SK-N-SH (cell line): ENCODE measurements around the gene GABRG3. TPM values are rescaled to one million over a fixed set of nuclear protein-coding genes. Genes with fewer than 3 reads are reported as not detected.

Source experiments
- CTCF ChIA-PET: fragments of 300-600, 350-600 bp; formaldehyde crosslinking; extraction: SDS; loops from one replicate; lab custom pipeline; 2021; lab: Yijun Ruan, JAX
- POLR2A ChIA-PET: fragments of 350-600 bp; sonication (Branson Sonifier 250); formaldehyde crosslinking; extraction: SDS; loops from one replicate; lab custom pipeline; 2020; ENCODE audit warnings: antibody characterized with exemption, inconsistent platforms; lab: Yijun Ruan, JAX
- DNase-seq: peaks from one replicate; pipeline ENCODE4 v3.0.0; 2012
- H2AFZ ChIP-seq: fragments of 200-600 bp; sonication (generic); 2 replicates; pipeline ENCODE4 v1.8.1; 2016; ENCODE audit warnings: antibody characterized with exemption, mild to moderate bottlenecking, low read depth
- H3F3A ChIP-seq: fragments of 200-600 bp; sonication (generic); replicated peaks from 2 replicates; pipeline ENCODE3; 2016; ENCODE audit warnings: antibody characterized with exemption, mild to moderate bottlenecking; ENCODE audit not compliant: insufficient read depth
- H3K27ac ChIP-seq, 2 experiments: fragments of 200-500 bp in 1 of 2; fragments of 200-600 bp in 1 of 2; sonication (Bioruptor generic) in 1 of 2; sonication (generic), shearing (Covaris generic) in 1 of 2; 2 replicates each; pipeline versions ENCODE4 v1.5.1 to v1.6.1; 2014 to 2016; ENCODE audit warnings: low read depth in 2 of 2, inconsistent platforms in 1 of 2, low read length in 1 of 2, mild to moderate bottlenecking in 1 of 2, mixed read lengths in 1 of 2
- H3K27me3 ChIP-seq: fragments of 200-600 bp; sonication (generic), shearing (Covaris generic); 2 replicates; pipeline ENCODE4 v1.6.1; 2016; ENCODE audit warnings: mixed run types; ENCODE audit not compliant: insufficient read depth
- H3K36me3 ChIP-seq, 2 experiments: fragments of 200-500 bp in 1 of 2; fragments of 200-600 bp in 1 of 2; sonication (Bioruptor generic) in 1 of 2; sonication (generic) in 1 of 2; replicated peaks in 1 of 2; 2 replicates each; pipeline versions ENCODE3 to v1.5.1; 2014 to 2016; ENCODE audit warnings: low read length in 1 of 2, mild to moderate bottlenecking in 1 of 2; ENCODE audit not compliant: insufficient read depth in 2 of 2, control insufficient read depth in 1 of 2
- H3K4me1 ChIP-seq, 2 experiments: fragments of 200-500 bp in 1 of 2; fragments of 200-600 bp in 1 of 2; sonication (Bioruptor generic) in 1 of 2; sonication (generic), shearing (Covaris generic) in 1 of 2; 2 replicates each; pipeline versions ENCODE4 v1.5.1 to v1.6.1; 2014 to 2016; ENCODE audit warnings: low read depth in 1 of 2, low read length in 1 of 2, mixed run types in 1 of 2; ENCODE audit not compliant: insufficient read depth in 2 of 2, control insufficient read depth in 1 of 2
- H3K4me2 ChIP-seq: fragments of 200-600 bp; sonication (generic), shearing (Covaris generic); 2 replicates; pipeline ENCODE4 v1.6.1; 2017; ENCODE audit warnings: mixed run types
- H3K4me3 ChIP-seq, 2 experiments: fragments of 200-500 bp in 1 of 2; fragments of 200-600 bp in 1 of 2; sonication (Bioruptor generic) in 1 of 2; sonication (generic), shearing (Covaris generic) in 1 of 2; 2 replicates each; pipeline versions ENCODE4 v1.5.1 to v1.8.1; 2014 to 2016; ENCODE audit warnings: low read depth in 2 of 2, inconsistent platforms in 1 of 2, low read length in 1 of 2, mild to moderate bottlenecking in 1 of 2, mixed read lengths in 1 of 2, moderate library complexity in 1 of 2
- H3K79me2 ChIP-seq: fragments of 200-600 bp; sonication (generic); 2 replicates; pipeline ENCODE4 v1.8.1; 2017; ENCODE audit warnings: mild to moderate bottlenecking; ENCODE audit not compliant: insufficient read depth
- H3K9ac ChIP-seq: fragments of 200-600 bp; sonication (generic); 2 replicates; pipeline ENCODE4 v1.6.1; 2017; ENCODE audit warnings: mixed run types
- H3K9me2 ChIP-seq: fragments of 200-600 bp; sonication (generic); 2 replicates; pipeline ENCODE4 v1.6.1; 2017; ENCODE audit warnings: mixed run types
- H3K9me3 ChIP-seq: fragments of 200-600 bp; sonication (generic); 2 replicates; pipeline ENCODE4 v1.6.1; 2017; ENCODE audit warnings: mixed run types, mild to moderate bottlenecking, moderate library complexity
- H4K20me1 ChIP-seq: fragments of 200-600 bp; sonication (generic); 2 replicates; pipeline ENCODE4 v1.6.1; 2017; ENCODE audit warnings: mild to moderate bottlenecking, mixed run types; ENCODE audit not compliant: insufficient read depth
- EP300 ChIP-seq, 2 experiments: IDR thresholded peaks; 2 replicates each; pipeline versions ENCODE4 v1.4.0 to v1.6.1; 2012; ENCODE audit warnings: borderline replicate concordance in 1 of 2, low read depth in 1 of 2, low read length in 1 of 2
- FOSL2 ChIP-seq: IDR thresholded peaks from 2 replicates; pipeline ENCODE4 v1.4.0; 2012; ENCODE audit warnings: low read depth, mild to moderate bottlenecking, moderate library complexity, borderline replicate concordance
- FOXJ3 ChIP-seq: sonication (generic); formaldehyde crosslinking; IDR thresholded peaks from 2 replicates; pipeline ENCODE4 v1.5.1; 2020; ENCODE audit warnings: mild to moderate bottlenecking, missing genetic modification reagents
- GABPA ChIP-seq: IDR thresholded peaks from 2 replicates; pipeline ENCODE4 v1.4.0; 2012; ENCODE audit warnings: low read depth, mild to moderate bottlenecking
- MEF2A ChIP-seq: IDR thresholded peaks from 2 replicates; pipeline ENCODE4 v1.4.0; 2012; ENCODE audit warnings: low read depth, borderline replicate concordance
- MXI1 ChIP-seq: IDR thresholded peaks from 2 replicates; pipeline ENCODE4 v1.6.1; 2012; ENCODE audit warnings: mild to moderate bottlenecking, low read depth, low read length, improper control_type of control experiment
- POLR2AphosphoS5 ChIP-seq: IDR thresholded peaks from 2 replicates; pipeline ENCODE4 v1.6.1; 2012; ENCODE audit warnings: low read depth, low read length
- RAD21 ChIP-seq: IDR thresholded peaks from 2 replicates; pipeline ENCODE4 v1.6.1; 2012; ENCODE audit warnings: mild to moderate bottlenecking, low read length
- RCOR1 ChIP-seq: fragments of 150-350 bp; IDR thresholded peaks from 2 replicates; pipeline ENCODE4 v1.6.1; 2017; ENCODE audit warnings: antibody characterized with exemption, low read length
- RFX5 ChIP-seq: IDR thresholded peaks from 2 replicates; pipeline ENCODE4 v1.6.1; 2012; ENCODE audit warnings: mild to moderate bottlenecking, improper control_type of control experiment, low read length
- RXRA ChIP-seq: IDR thresholded peaks from 2 replicates; pipeline ENCODE4 v1.4.0; 2012; ENCODE audit warnings: low read depth, mild to moderate bottlenecking, borderline replicate concordance
- SIN3A ChIP-seq: IDR thresholded peaks from 2 replicates; pipeline ENCODE4 v1.6.1; 2012; ENCODE audit warnings: low read depth, mild to moderate bottlenecking, low read length, moderate library complexity, borderline replicate concordance
- SMC3 ChIP-seq: IDR thresholded peaks from 2 replicates; pipeline ENCODE4 v1.6.1; 2012; ENCODE audit warnings: low read depth, low read length, improper control_type of control experiment
- TCF12 ChIP-seq: IDR thresholded peaks from 2 replicates; pipeline ENCODE4 v1.4.0; 2012
- TEAD4 ChIP-seq: IDR thresholded peaks from 2 replicates; pipeline ENCODE4 v1.4.0; 2012; ENCODE audit warnings: mild to moderate bottlenecking, borderline replicate concordance; ENCODE audit not compliant: insufficient read depth
- WGBS: methylation state at CpG from one replicate; pipeline ENCODE4 v1.1.6; 2017; ENCODE audit warnings: low lambda C conversion rate; 5-methylcytosine and 5-hydroxymethylcytosine counted together
- polyA plus RNA-seq, 3 experiments: library from polyadenylated mRNA; depleted of rRNA; stranded (reverse); fragments of >200 nt; gene quantifications; 2 replicates each; pipeline ENCODE4 v1.2.3, GENCODE V29; 2012
- TF ChIP-seq, protein P1 (sequence below): fragments of 200-600 bp; sonication (generic); IDR thresholded peaks from 2 replicates; pipeline ENCODE4 v1.6.1; 2017; ENCODE audit warnings: antibody characterized with exemption, mild to moderate bottlenecking, moderate library complexity
- TF ChIP-seq, protein P2 (sequence below): IDR thresholded peaks from 2 replicates; pipeline ENCODE4; 2012
- TF ChIP-seq, protein P3 (sequence below): IDR thresholded peaks from 2 replicates; pipeline ENCODE4 v1.4.0; 2012; ENCODE audit warnings: low read depth, borderline replicate concordance
- TF ChIP-seq, protein P4 (sequence below): fragments of 150-350 bp; IDR thresholded peaks from 2 replicates; pipeline ENCODE4 v1.6.1; 2017; ENCODE audit warnings: antibody characterized with exemption, low read length, low read depth, borderline replicate concordance
- TF ChIP-seq, protein P5 (sequence below): IDR thresholded peaks from 2 replicates; pipeline ENCODE4 v1.4.0; 2012; ENCODE audit warnings: low read depth, borderline replicate concordance
- TF ChIP-seq, protein P6 (sequence below): fragments of 150-350 bp; IDR thresholded peaks from 2 replicates; pipeline ENCODE4 v1.6.1; 2016; ENCODE audit warnings: mild to moderate bottlenecking, low read depth, low read length

Gene GABRG3
- polyA plus RNA-seq, 1 of the 3 experiments (the other 2 are of a cell fraction) = not detected

DNA sequence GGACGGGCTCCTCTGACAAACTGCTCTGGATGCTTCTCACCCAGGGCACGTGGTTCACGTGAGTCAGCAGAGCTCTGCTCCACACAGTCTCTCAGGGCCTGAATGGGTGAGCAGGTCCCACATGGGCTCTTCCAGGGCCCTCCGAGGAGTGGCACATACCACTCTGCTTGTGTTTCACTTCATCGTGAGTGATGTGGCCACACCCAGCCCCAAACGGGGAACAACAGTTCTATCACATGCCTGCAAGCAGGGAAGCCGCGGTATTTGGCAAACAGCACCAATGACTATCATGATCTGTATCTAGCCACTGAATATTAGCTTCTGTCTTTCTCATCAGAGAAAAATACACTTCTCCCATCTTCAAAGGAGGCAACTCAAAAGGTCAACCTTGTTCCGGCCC is 352.8 kb downstream of the GABRG3 start (continued):
- no peak for TF ChIP-seq FOSL2

DNA sequence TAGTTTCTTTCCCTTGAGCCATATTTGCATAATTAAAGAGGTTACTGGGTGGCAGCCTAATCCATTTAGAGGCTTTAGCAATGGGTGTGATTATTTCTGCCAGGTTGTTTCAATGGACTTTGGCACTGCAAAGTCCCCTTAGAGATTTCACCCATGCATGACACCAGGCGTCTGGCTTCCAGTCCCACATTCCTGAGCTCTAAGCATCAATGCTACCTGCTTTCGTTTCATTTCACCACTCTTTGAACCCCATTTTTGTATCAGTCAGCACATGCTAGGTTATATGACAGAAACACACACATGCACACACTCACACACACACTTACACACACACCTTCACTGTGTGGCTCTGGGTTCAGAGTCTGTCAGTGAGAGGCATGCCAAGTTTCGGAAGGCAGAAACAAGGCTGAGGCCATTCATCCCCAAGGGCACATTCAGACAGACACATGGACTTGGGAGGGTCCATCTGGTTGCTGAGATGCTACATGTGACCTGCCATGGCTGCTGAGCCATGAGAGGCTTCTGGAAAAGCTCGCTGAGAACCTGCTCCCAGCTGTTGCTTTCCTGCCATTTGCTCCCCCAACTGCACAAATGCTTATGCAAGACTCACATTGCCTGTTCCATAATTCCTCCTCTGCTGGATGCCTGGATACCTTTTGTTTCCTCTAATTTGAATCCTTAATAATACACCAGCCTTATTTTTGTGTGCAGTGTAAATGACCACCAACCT is 354.1 kb downstream of the GABRG3 start:
- CTCF ChIA-PET = interaction anchor here (0.6 kb wide), 1 partner anchor 195 kb away, joined by 3 read pairs; no protein-coding TSS in a partner anchor
- no peak overlapping the region for H3K9ac ChIP-seq
- H3K9me3 ChIP-seq = 0 out of 2 replicates have a peak, but pooled peaks cover 4% of the 10 kb centered on the region
- H3K27ac ChIP-seq = no peak overlapping the region
- H4K20me1 ChIP-seq = no peaks in the 10 kb centered on the region
- WGBS = 37% methylated on average over 4 of the region's 4 CpGs
- no peak overlapping the region for H3K4me2 ChIP-seq
- peaks cover 0 to 6% of the 10 kb centered on the region in 2 experiments; a peak in 1 of 4 replicates for H3K4me1 ChIP-seq
- DNase-seq = no peak
- no peaks in the 10 kb centered on the region for H3K27me3 ChIP-seq
- POLR2A ChIA-PET = no interaction called here
- no peak overlapping the region for H3K4me3 ChIP-seq
- H3K36me3 ChIP-seq = no peaks in the 10 kb centered on the region
- H2AFZ ChIP-seq = no peak overlapping the region
- H3K9me2 ChIP-seq = no peaks in the 10 kb centered on the region
- TF ChIP-seq, protein P1, sequence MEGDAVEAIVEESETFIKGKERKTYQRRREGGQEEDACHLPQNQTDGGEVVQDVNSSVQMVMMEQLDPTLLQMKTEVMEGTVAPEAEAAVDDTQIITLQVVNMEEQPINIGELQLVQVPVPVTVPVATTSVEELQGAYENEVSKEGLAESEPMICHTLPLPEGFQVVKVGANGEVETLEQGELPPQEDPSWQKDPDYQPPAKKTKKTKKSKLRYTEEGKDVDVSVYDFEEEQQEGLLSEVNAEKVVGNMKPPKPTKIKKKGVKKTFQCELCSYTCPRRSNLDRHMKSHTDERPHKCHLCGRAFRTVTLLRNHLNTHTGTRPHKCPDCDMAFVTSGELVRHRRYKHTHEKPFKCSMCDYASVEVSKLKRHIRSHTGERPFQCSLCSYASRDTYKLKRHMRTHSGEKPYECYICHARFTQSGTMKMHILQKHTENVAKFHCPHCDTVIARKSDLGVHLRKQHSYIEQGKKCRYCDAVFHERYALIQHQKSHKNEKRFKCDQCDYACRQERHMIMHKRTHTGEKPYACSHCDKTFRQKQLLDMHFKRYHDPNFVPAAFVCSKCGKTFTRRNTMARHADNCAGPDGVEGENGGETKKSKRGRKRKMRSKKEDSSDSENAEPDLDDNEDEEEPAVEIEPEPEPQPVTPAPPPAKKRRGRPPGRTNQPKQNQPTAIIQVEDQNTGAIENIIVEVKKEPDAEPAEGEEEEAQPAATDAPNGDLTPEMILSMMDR = no peak
- no peak for TF ChIP-seq TCF12
- TF ChIP-seq RAD21 = no peak
- TF ChIP-seq, protein P2, sequence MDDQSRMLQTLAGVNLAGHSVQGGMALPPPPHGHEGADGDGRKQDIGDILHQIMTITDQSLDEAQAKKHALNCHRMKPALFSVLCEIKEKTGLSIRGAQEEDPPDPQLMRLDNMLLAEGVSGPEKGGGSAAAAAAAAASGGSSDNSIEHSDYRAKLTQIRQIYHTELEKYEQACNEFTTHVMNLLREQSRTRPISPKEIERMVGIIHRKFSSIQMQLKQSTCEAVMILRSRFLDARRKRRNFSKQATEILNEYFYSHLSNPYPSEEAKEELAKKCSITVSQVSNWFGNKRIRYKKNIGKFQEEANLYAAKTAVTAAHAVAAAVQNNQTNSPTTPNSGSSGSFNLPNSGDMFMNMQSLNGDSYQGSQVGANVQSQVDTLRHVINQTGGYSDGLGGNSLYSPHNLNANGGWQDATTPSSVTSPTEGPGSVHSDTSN = no peak
- no peak for TF ChIP-seq TEAD4
- no peak for TF ChIP-seq SIN3A
- TF ChIP-seq MEF2A = no peak
- TF ChIP-seq POLR2AphosphoS5 = no peak
- TF ChIP-seq, protein P3, sequence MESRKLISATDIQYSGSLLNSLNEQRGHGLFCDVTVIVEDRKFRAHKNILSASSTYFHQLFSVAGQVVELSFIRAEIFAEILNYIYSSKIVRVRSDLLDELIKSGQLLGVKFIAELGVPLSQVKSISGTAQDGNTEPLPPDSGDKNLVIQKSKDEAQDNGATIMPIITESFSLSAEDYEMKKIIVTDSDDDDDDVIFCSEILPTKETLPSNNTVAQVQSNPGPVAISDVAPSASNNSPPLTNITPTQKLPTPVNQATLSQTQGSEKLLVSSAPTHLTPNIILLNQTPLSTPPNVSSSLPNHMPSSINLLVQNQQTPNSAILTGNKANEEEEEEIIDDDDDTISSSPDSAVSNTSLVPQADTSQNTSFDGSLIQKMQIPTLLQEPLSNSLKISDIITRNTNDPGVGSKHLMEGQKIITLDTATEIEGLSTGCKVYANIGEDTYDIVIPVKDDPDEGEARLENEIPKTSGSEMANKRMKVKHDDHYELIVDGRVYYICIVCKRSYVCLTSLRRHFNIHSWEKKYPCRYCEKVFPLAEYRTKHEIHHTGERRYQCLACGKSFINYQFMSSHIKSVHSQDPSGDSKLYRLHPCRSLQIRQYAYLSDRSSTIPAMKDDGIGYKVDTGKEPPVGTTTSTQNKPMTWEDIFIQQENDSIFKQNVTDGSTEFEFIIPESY = no peak
- no peak for TF ChIP-seq RXRA
- no peak for TF ChIP-seq RCOR1
- no peak for TF ChIP-seq FOXJ3 (CRISPR knock-in tag)
- TF ChIP-seq RFX5 = no peak
- TF ChIP-seq, protein P4, sequence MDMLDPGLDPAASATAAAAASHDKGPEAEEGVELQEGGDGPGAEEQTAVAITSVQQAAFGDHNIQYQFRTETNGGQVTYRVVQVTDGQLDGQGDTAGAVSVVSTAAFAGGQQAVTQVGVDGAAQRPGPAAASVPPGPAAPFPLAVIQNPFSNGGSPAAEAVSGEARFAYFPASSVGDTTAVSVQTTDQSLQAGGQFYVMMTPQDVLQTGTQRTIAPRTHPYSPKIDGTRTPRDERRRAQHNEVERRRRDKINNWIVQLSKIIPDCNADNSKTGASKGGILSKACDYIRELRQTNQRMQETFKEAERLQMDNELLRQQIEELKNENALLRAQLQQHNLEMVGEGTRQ = no peak
- TF ChIP-seq GABPA = no peak
- TF ChIP-seq, protein P5, sequence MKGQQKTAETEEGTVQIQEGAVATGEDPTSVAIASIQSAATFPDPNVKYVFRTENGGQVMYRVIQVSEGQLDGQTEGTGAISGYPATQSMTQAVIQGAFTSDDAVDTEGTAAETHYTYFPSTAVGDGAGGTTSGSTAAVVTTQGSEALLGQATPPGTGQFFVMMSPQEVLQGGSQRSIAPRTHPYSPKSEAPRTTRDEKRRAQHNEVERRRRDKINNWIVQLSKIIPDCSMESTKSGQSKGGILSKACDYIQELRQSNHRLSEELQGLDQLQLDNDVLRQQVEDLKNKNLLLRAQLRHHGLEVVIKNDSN = no peak
- TF ChIP-seq, protein P6, sequence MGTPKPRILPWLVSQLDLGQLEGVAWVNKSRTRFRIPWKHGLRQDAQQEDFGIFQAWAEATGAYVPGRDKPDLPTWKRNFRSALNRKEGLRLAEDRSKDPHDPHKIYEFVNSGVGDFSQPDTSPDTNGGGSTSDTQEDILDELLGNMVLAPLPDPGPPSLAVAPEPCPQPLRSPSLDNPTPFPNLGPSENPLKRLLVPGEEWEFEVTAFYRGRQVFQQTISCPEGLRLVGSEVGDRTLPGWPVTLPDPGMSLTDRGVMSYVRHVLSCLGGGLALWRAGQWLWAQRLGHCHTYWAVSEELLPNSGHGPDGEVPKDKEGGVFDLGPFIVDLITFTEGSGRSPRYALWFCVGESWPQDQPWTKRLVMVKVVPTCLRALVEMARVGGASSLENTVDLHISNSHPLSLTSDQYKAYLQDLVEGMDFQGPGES = no peak
- TF ChIP-seq EP300 (IDR thresholded peaks at IDR 0.05; ENCODE audit: borderline replicate concordance in 1 of 2, low read depth in 1 of 2, low read length in 1 of 2) = no peak
- TF ChIP-seq MXI1 = no peak
- no peak for TF ChIP-seq SMC3
- H3F3A ChIP-seq = no peaks in the 10 kb centered on the region
- H3K79me2 ChIP-seq = no peaks in the 10 kb centered on the region
